ENCODE results near the gene ANKRD11.
A peak's percentile ranks its signal among the peaks of the same experiment; 100 is the strongest.

ANKRD11 gene

GRCh38 chr16:89420204-89420603 lies 70.2 kb downstream of the ANKRD11 start:
- Histone ChIP-seq H2AFZ (ENCODE audit: low read depth) (no peak overlapping the region), H3K4me1 (ENCODE audit: low read depth, poor library complexity, severe bottlenecking) (peaks cover 85% of the 10 kb centered on the region), H3K9ac (no peak overlapping the region), H3K27ac (no peak overlapping the region), H3K27me3 (ENCODE audit: insufficient read depth, low read depth) (no peaks in the 10 kb centered on the region), H3K4me3 (IDR thresholded peaks at IDR 0.05; ENCODE audit: insufficient read depth, low read depth, low read length) (no peak overlapping the region), H3K4me2 (peak overlapping the region; percentile 6; the same call in 1 of the 2 replicates), H3K79me2 (ENCODE audit: insufficient read depth, low read depth) (peaks cover 96% of the 10 kb centered on the region), H4K20me1 (ENCODE audit: insufficient read depth) (peaks cover 65% of the 10 kb centered on the region), H3K36me3 (ENCODE audit: insufficient read depth) (no peaks in the 10 kb centered on the region)
- TF ChIP-seq, protein P1, sequence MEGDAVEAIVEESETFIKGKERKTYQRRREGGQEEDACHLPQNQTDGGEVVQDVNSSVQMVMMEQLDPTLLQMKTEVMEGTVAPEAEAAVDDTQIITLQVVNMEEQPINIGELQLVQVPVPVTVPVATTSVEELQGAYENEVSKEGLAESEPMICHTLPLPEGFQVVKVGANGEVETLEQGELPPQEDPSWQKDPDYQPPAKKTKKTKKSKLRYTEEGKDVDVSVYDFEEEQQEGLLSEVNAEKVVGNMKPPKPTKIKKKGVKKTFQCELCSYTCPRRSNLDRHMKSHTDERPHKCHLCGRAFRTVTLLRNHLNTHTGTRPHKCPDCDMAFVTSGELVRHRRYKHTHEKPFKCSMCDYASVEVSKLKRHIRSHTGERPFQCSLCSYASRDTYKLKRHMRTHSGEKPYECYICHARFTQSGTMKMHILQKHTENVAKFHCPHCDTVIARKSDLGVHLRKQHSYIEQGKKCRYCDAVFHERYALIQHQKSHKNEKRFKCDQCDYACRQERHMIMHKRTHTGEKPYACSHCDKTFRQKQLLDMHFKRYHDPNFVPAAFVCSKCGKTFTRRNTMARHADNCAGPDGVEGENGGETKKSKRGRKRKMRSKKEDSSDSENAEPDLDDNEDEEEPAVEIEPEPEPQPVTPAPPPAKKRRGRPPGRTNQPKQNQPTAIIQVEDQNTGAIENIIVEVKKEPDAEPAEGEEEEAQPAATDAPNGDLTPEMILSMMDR (conservative IDR thresholded peaks at IDR 0.05; ENCODE audit: low read depth, low read length): no peak

- H3K4me2 ChIP-seq: no peak overlapping the region
- no peaks in the 10 kb centered on the region for H3K36me3 ChIP-seq (ENCODE audit: insufficient read depth)
- no peak overlapping the region for H3K4me3 ChIP-seq (IDR thresholded peaks at IDR 0.05; ENCODE audit: insufficient read depth, low read depth, low read length)
- peaks cover 76% of the 10 kb centered on the region for H4K20me1 ChIP-seq (ENCODE audit: insufficient read depth)
- peaks cover 76% of the 10 kb centered on the region for H3K4me1 ChIP-seq (ENCODE audit: low read depth, poor library complexity, severe bottlenecking)
- TF ChIP-seq, protein P1 (conservative IDR thresholded peaks at IDR 0.05; ENCODE audit: low read depth, low read length): no peak
- no peak overlapping the region for H2AFZ ChIP-seq (ENCODE audit: low read depth)
- H3K27me3 ChIP-seq (ENCODE audit: insufficient read depth, low read depth): no peaks in the 10 kb centered on the region
- H3K79me2 ChIP-seq (ENCODE audit: insufficient read depth, low read depth): peaks cover 96% of the 10 kb centered on the region
- H3K9ac ChIP-seq: no peak overlapping the region
- no peak overlapping the region for H3K27ac ChIP-seq
Measured at GRCh38 chr16:89418352-89418751, 72.0 kb downstream of the ANKRD11 start.

GRCh38 chr16:89417352-89417751 lies 73.0 kb downstream of the ANKRD11 start:
- Histone ChIP-seq H3K4me1 (ENCODE audit: low read depth, poor library complexity, severe bottlenecking) (peaks cover 76% of the 10 kb centered on the region), H3K4me2 (no peak overlapping the region), H2AFZ (ENCODE audit: low read depth) (no peak overlapping the region)

GRCh38 chr16:89413811-89414585 lies 76.4 kb downstream of the ANKRD11 start:
- no peak overlapping the region for H3K9ac ChIP-seq
- no peak overlapping the region for H3K4me2 ChIP-seq
- H3K4me1 ChIP-seq (ENCODE audit: low read depth, poor library complexity, severe bottlenecking): peaks cover 74% of the 10 kb centered on the region
- TF ChIP-seq, protein P1 (conservative IDR thresholded peaks at IDR 0.05; ENCODE audit: low read depth, low read length): no peak
- peaks cover 83% of the 10 kb centered on the region for H4K20me1 ChIP-seq (ENCODE audit: insufficient read depth)
- no peaks in the 10 kb centered on the region for H3K36me3 ChIP-seq (ENCODE audit: insufficient read depth)
- H3K79me2 ChIP-seq (ENCODE audit: insufficient read depth, low read depth): peaks cover 99% of the 10 kb centered on the region
- no peak overlapping the region for H3K4me3 ChIP-seq (IDR thresholded peaks at IDR 0.05; ENCODE audit: insufficient read depth, low read depth, low read length)
- no peak overlapping the region for H2AFZ ChIP-seq (ENCODE audit: low read depth)
- H3K27ac ChIP-seq: no peak overlapping the region
- no peaks in the 10 kb centered on the region for H3K27me3 ChIP-seq (ENCODE audit: insufficient read depth, low read depth)

More at GRCh38 chr16:89417352-89417751, 73.0 kb downstream of the ANKRD11 start:
- Histone ChIP-seq H3K27ac (no peak overlapping the region; the same call in 1 of the 2 replicates), H4K20me1 (ENCODE audit: insufficient read depth) (peaks cover 81% of the 10 kb centered on the region), H3K4me3 (IDR thresholded peaks at IDR 0.05; ENCODE audit: insufficient read depth, low read depth, low read length) (no peak overlapping the region), H3K9ac (no peak overlapping the region), H3K27me3 (ENCODE audit: insufficient read depth, low read depth) (no peaks in the 10 kb centered on the region), H3K79me2 (ENCODE audit: insufficient read depth, low read depth) (peaks cover 96% of the 10 kb centered on the region), H3K36me3 (ENCODE audit: insufficient read depth) (no peaks in the 10 kb centered on the region)
- TF ChIP-seq, protein P1 (conservative IDR thresholded peaks at IDR 0.05; ENCODE audit: low read depth, low read length): no peak

Measured in KMS-11 (cell line).